NT2/D1 (cell line): ENCODE data around the gene CNGA3.

ENCODE experiments used
- SUZ12 ChIP-seq: IDR thresholded peaks from 2 replicates; pipeline ENCODE4 v1.6.1; 2011; ENCODE audit not compliant: insufficient read length, insufficient read depth; ENCODE audit errors: extremely low read depth
- ZNF274 ChIP-seq: IDR thresholded peaks from 2 replicates; pipeline ENCODE4 v1.6.1; 2011; ENCODE audit warnings: mild to moderate bottlenecking, low read depth, low read length

GRCh38 chr2:98313492-98314250 lies 32.6 kb upstream of the CNGA3 start:
- no peak for TF ChIP-seq ZNF274
- no peak for TF ChIP-seq SUZ12
